ENCODE measurements around the gene DENND1A.

GRCh38 chr9:123411636-123412035, 518.3 kb downstream of the DENND1A start:
- TF ChIP-seq, protein P1, sequence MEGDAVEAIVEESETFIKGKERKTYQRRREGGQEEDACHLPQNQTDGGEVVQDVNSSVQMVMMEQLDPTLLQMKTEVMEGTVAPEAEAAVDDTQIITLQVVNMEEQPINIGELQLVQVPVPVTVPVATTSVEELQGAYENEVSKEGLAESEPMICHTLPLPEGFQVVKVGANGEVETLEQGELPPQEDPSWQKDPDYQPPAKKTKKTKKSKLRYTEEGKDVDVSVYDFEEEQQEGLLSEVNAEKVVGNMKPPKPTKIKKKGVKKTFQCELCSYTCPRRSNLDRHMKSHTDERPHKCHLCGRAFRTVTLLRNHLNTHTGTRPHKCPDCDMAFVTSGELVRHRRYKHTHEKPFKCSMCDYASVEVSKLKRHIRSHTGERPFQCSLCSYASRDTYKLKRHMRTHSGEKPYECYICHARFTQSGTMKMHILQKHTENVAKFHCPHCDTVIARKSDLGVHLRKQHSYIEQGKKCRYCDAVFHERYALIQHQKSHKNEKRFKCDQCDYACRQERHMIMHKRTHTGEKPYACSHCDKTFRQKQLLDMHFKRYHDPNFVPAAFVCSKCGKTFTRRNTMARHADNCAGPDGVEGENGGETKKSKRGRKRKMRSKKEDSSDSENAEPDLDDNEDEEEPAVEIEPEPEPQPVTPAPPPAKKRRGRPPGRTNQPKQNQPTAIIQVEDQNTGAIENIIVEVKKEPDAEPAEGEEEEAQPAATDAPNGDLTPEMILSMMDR (IDR thresholded peaks at IDR 0.05) = no peak
- no peak for TF ChIP-seq EP300 (IDR thresholded peaks at IDR 0.05)
- TF ChIP-seq POLR2AphosphoS5 (IDR thresholded peaks at IDR 0.05) = no peak
- no peak for TF ChIP-seq POLR2A (IDR thresholded peaks at IDR 0.05; ENCODE audit: low read depth)
